PFSK-1 (cell line): ENCODE results near the gene CCL19.

Experiments
- POLR2AphosphoS5 ChIP-seq: IDR thresholded peaks from 2 replicates; pipeline ENCODE4 v1.6.1; 2012; ENCODE audit warnings: low read depth, mild to moderate bottlenecking, control low read depth, low read length, moderate library complexity
- REST ChIP-seq, 2 experiments: IDR thresholded peaks; 2 replicates each; pipeline versions ENCODE4 v1.6.1 to v1.8.0; 2011 to 2012; ENCODE audit warnings: low read depth in 2 of 2, low read length in 2 of 2, control low read depth in 1 of 2, inconsistent platforms in 1 of 2, mild to moderate bottlenecking in 1 of 2, moderate library complexity in 1 of 2; ENCODE audit not compliant: insufficient read depth in 1 of 2
- SIN3A ChIP-seq: IDR thresholded peaks from 2 replicates; pipeline ENCODE4 v1.6.1; 2012; ENCODE audit warnings: mild to moderate bottlenecking, low read length, moderate library complexity, borderline replicate concordance; ENCODE audit not compliant: insufficient read depth
- TAF1 ChIP-seq: IDR thresholded peaks from 2 replicates; pipeline ENCODE4 v1.6.1; 2012; ENCODE audit warnings: low read length, control low read depth, borderline replicate concordance; ENCODE audit not compliant: insufficient read depth

DNA sequence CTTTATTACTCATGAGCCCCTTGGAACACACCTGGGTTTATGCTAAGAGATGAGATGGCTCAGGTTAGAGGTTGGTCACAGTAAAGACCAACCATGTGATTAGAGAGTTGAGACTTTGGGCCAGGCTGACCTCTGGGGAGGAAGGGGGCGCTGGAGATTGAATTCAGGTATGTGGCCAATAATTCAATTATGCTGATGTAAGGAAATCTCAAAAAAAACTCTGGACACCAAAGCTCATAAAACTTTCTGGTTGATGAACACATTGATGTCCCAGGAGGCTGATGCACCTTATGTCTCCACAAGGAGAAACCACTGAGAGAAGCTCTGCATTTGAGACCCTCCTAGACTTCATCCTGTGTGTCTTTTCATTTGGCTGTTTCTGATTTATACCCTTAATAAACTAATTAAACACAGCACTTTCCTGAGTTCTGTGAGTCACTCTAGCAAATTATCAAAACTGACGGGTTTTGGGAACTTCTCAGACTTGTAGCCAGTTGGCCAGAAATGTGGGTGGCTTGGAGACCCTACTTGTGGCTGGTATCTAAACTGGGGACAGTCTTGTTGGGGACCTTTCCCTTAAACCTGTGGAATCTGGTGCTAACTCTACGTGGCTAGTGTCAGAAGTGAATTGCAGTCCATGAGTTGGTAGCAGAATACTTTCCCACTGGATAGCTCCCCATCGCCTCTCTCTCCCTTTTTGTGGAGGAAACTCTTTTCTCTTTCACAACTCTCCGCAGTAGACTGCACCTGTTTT, 21.1 kb downstream of the CCL19 start:
- no peak for TF ChIP-seq SIN3A
- no peak for TF ChIP-seq POLR2AphosphoS5
- no peak for TF ChIP-seq REST (IDR thresholded peaks at IDR 0.05; ENCODE audit: insufficient read depth in 1 of 2, low read depth in 2 of 2, low read length in 2 of 2)
- no peak for TF ChIP-seq TAF1
